HepG2 (cell line): Measurements from ENCODE around the gene SLC15A3.

Experiments
- ATF7 ChIP-seq, 2 experiments: fragments of 450-650 bp in 1 of 2; sonication (generic) in 1 of 2; formaldehyde crosslinking in 1 of 2; IDR thresholded peaks; 2 replicates each; pipeline versions ENCODE4 v1.4.0 to v1.6.1; 2016 to 2020; ENCODE audit warnings: antibody characterized with exemption in 1 of 2, mild to moderate bottlenecking in 1 of 2, missing genetic modification reagents in 1 of 2
- GRHL1 ChIP-seq: sonication (generic); formaldehyde crosslinking; conservative IDR thresholded peaks from 2 replicates; pipeline ENCODE4 v1.8.0; 2022; ENCODE audit warnings: missing genetic modification reagents
- MEF2D ChIP-seq: sonication (generic); formaldehyde crosslinking; IDR thresholded peaks from 2 replicates; pipeline ENCODE4 v1.5.1; 2020; ENCODE audit warnings: mild to moderate bottlenecking, missing genetic modification reagents
- PAX8 ChIP-seq: sonication (generic); formaldehyde crosslinking; IDR thresholded peaks from 2 replicates; pipeline ENCODE4 v1.8.0; 2022; ENCODE audit warnings: mild to moderate bottlenecking, missing genetic modification reagents, borderline replicate concordance

GRCh38 chr11:60933416-60934123 is 18.4 kb downstream of the SLC15A3 start:
- TF ChIP-seq ATF7 (IDR thresholded peaks at IDR 0.05) (no peak), ATF7 (CRISPR knock-in tag; IDR thresholded peaks at IDR 0.05) (no peak), GRHL1 (no peak), MEF2D (CRISPR knock-in tag) (no peak), PAX8 (no peak)
